ENCODE data around the gene REEP6.

The REEP6 gene

DNA sequence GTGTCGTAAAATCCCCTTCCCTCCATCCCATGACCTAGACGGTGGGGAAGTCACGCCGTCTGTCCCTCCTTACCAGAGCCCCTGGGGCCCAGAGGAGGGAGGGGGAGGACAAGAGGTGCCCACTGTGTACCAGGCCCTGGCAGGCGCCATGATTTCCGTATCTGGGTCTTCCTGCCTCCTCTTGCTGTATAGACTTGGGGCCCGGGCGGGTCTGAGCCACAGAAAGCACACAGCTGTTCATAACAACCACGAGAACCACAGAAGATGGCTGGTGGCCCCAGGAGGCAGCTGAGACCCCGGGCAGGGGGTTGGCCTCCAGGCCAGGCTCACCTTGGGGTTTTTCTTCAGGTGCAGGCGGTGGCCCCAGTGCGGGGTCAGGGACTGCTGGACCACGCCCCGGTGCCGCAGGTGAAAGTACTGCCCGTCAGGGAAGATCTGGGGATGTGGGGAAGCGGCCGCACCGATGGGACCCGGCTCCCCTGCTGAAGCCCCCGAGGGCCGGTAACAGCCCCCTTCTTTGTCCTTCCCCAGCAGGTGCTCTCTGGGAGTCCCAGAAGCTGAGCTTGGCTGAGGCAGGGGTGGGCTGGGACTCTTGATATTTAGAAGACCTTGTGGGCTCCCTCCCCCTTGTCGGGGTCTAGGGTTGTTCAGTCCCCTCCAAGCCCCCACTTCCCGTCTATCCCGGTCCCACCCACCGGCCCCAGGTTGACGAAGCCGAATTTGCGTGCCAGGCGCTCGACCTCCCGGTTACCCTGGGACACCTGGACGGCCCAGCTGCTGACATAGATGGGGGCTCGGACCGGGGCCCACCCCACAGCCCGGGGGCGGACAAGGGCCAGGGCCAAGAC, 1.3 kb upstream of the REEP6 start:
- no peak for TF ChIP-seq EZH2phosphoT487 (conservative IDR thresholded peaks at IDR 0.05; ENCODE audit: low read length)
- TF ChIP-seq, protein P1, sequence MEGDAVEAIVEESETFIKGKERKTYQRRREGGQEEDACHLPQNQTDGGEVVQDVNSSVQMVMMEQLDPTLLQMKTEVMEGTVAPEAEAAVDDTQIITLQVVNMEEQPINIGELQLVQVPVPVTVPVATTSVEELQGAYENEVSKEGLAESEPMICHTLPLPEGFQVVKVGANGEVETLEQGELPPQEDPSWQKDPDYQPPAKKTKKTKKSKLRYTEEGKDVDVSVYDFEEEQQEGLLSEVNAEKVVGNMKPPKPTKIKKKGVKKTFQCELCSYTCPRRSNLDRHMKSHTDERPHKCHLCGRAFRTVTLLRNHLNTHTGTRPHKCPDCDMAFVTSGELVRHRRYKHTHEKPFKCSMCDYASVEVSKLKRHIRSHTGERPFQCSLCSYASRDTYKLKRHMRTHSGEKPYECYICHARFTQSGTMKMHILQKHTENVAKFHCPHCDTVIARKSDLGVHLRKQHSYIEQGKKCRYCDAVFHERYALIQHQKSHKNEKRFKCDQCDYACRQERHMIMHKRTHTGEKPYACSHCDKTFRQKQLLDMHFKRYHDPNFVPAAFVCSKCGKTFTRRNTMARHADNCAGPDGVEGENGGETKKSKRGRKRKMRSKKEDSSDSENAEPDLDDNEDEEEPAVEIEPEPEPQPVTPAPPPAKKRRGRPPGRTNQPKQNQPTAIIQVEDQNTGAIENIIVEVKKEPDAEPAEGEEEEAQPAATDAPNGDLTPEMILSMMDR (IDR thresholded peaks at IDR 0.05; ENCODE audit: insufficient read depth, low read length, poor library complexity, severe bottlenecking), result no peak
- Histone ChIP-seq H2AFZ (ENCODE audit: low read depth, low read length, severe bottlenecking) (peak overlapping the region; percentile 75), H3K4me3 (ENCODE audit: insufficient read depth, low read length, poor library complexity, severe bottlenecking) (peak overlapping the region; percentile 53), H3K27me3 (ENCODE audit: low read length) (no peaks in the 10 kb centered on the region), H3K27ac (ENCODE audit: low read depth, low read length) (no peak overlapping the region), H3K9me2 (replicated peaks; ENCODE audit: insufficient read depth, low read length) (no peaks in the 10 kb centered on the region), H4K20me1 (ENCODE audit: low read depth, low read length) (no peaks in the 10 kb centered on the region), H3K9ac (ENCODE audit: low read length) (peak overlapping the region; percentile 46; the same call in 1 of the 2 replicates), H3K4me2 (ENCODE audit: low read depth, low read length, poor library complexity, severe bottlenecking) (peak overlapping the region; percentile 71), H3K79me2 (ENCODE audit: insufficient read depth, low read length) (no peaks in the 10 kb centered on the region), H3K36me3 (ENCODE audit: low read length) (no peaks in the 10 kb centered on the region), H3F3A (ENCODE audit: insufficient read depth) (no peaks in the 10 kb centered on the region), H3K9me3 (ENCODE audit: insufficient read depth, low read length) (no peaks in the 10 kb centered on the region)

DNA sequence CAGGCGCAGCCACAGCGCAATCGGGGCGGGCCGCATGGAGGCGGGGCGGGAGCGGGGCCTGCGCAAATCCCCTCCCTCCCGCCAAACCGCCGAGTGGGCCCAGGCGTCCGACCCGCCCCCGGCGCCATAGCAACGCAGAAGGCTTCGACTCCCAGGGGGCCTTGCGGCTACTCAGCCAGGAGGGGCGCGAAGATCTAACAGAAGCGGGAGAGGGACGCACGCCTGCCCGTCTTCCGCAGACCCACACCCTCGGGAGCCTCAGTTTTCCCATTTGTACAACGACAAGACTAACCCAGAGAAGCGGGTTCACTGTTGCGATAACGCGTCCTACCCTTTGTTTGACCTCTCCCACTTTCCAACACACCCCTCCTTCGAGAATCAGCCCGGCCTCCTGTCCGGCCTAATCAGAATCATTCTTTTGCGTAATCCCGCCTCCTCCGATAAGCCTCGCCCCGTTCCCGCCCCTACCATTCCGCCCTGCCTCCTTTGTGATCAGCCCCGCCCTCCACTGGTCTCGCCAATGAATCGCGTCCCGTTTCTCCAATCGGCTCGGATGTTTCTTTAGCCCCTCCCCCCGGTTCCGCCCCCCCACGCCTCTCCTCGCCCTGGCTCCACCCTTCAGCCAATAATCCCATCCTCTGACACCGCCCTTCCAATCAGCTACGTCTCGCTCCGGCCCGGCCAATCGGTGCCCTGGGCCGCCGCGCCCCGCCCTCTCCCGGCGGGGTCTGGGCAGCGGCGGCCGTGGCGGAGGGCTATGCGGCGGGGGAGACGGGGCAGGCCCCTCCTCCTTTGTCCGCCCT, 469 bp upstream of the REEP6 start, which contains the start of gene PCSK4:
TSS of gene PCSK4 (minus strand) at position 40 of the 803 bp plus-strand sequence. CDS start at position 36, 4 bp downstream.
- H4K20me1 ChIP-seq (ENCODE audit: low read depth, low read length), result no peaks in the 10 kb centered on the region
- H3K36me3 ChIP-seq (ENCODE audit: low read length), result no peaks in the 10 kb centered on the region
- H3K79me2 ChIP-seq (ENCODE audit: insufficient read depth, low read length), result no peaks in the 10 kb centered on the region
- H3K9me2 ChIP-seq (replicated peaks; ENCODE audit: insufficient read depth, low read length), result no peaks in the 10 kb centered on the region
- peak within 1 kb of the TSS; percentile 46; the same call in 1 of the 2 replicates for H3K9ac ChIP-seq (ENCODE audit: low read length)
- TF ChIP-seq, protein P1 (IDR thresholded peaks at IDR 0.05; ENCODE audit: insufficient read depth, low read length, poor library complexity, severe bottlenecking), result no peak
- TF ChIP-seq EZH2phosphoT487 (conservative IDR thresholded peaks at IDR 0.05; ENCODE audit: low read length), result no peak
- H3K4me3 ChIP-seq (ENCODE audit: insufficient read depth, low read length, poor library complexity, severe bottlenecking), result peak within 1 kb of the TSS; percentile 53
- no peak within 1 kb of the TSS for H3K27ac ChIP-seq (ENCODE audit: low read depth, low read length)
- no peaks in the 10 kb centered on the region for H3K9me3 ChIP-seq (ENCODE audit: insufficient read depth, low read length)
- H3K27me3 ChIP-seq (ENCODE audit: low read length), result no peaks in the 10 kb centered on the region
- peak within 1 kb of the TSS; percentile 75 for H2AFZ ChIP-seq (ENCODE audit: low read depth, low read length, severe bottlenecking)
- H3F3A ChIP-seq (ENCODE audit: insufficient read depth), result no peaks in the 10 kb centered on the region
- H3K4me2 ChIP-seq (ENCODE audit: low read depth, low read length, poor library complexity, severe bottlenecking), result peak within 1 kb of the TSS; percentile 71

DNA sequence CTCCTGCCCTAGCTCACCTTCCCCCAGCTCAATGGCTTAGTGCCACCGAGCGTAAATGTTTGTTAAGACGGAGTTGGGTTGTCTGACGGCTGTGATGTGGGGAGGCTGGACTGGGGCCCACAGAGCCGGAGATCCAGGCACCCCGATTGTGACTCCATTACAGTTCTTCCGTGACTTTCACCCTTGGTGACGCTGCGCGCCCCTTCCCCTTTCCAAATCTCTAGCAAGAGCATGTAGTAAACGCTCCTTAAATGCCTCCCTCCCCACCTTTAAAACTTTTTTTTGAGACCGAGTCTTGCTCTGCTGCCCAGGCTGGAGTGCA, 829 bp downstream of the REEP6 start:
- TF ChIP-seq, protein P1 (IDR thresholded peaks at IDR 0.05; ENCODE audit: insufficient read depth, low read length, poor library complexity, severe bottlenecking), result no peak
- TF ChIP-seq EZH2phosphoT487 (conservative IDR thresholded peaks at IDR 0.05; ENCODE audit: low read length), result no peak
- Histone ChIP-seq H3K9me3 (ENCODE audit: insufficient read depth, low read length) (no peaks in the 10 kb centered on the region), H3F3A (ENCODE audit: insufficient read depth) (no peaks in the 10 kb centered on the region), H3K9me2 (replicated peaks; ENCODE audit: insufficient read depth, low read length) (no peaks in the 10 kb centered on the region), H3K27me3 (ENCODE audit: low read length) (no peaks in the 10 kb centered on the region), H3K4me2 (ENCODE audit: low read depth, low read length, poor library complexity, severe bottlenecking) (no peak overlapping the region), H2AFZ (ENCODE audit: low read depth, low read length, severe bottlenecking) (no peak overlapping the region), H3K36me3 (ENCODE audit: low read length) (no peaks in the 10 kb centered on the region), H3K27ac (ENCODE audit: low read depth, low read length) (no peak overlapping the region), H3K4me3 (ENCODE audit: insufficient read depth, low read length, poor library complexity, severe bottlenecking) (no peak overlapping the region), H3K9ac (ENCODE audit: low read length) (no peak overlapping the region), H4K20me1 (ENCODE audit: low read depth, low read length) (no peaks in the 10 kb centered on the region), H3K79me2 (ENCODE audit: insufficient read depth, low read length) (no peaks in the 10 kb centered on the region)

All from SU-DHL-6 (cell line).